GM12874 (cell line): ENCODE data around the gene PDLIM1.

Experiments used
- TF ChIP-seq, protein P1 (sequence below): IDR thresholded peaks from 2 replicates; pipeline ENCODE4 v1.5.1; 2011; ENCODE audit warnings: low read depth, mild to moderate bottlenecking, control low read depth, low read length, moderate library complexity; ENCODE audit not compliant: insufficient read depth

The PDLIM1 gene

DNA sequence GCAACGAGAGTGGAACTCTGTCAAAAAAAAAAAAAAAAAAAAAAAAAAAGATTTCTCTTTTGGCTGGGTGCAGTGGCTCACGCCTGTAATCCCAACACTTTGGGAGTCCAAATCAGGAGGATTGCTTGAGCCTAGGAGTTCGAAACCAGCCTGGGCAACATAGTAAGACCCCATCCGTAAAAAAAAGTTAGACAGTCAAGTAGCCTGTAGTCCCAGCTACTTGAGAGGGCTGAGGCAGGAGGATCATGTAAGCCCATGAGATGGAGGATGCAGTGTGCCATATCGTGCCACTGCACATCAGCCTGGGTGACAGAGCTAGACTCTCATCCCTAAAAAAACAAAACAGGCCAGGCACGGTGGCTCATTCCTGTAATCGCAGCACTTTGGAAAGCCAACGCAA is 25.2 kb downstream of the PDLIM1 start:
- TF ChIP-seq, protein P1, sequence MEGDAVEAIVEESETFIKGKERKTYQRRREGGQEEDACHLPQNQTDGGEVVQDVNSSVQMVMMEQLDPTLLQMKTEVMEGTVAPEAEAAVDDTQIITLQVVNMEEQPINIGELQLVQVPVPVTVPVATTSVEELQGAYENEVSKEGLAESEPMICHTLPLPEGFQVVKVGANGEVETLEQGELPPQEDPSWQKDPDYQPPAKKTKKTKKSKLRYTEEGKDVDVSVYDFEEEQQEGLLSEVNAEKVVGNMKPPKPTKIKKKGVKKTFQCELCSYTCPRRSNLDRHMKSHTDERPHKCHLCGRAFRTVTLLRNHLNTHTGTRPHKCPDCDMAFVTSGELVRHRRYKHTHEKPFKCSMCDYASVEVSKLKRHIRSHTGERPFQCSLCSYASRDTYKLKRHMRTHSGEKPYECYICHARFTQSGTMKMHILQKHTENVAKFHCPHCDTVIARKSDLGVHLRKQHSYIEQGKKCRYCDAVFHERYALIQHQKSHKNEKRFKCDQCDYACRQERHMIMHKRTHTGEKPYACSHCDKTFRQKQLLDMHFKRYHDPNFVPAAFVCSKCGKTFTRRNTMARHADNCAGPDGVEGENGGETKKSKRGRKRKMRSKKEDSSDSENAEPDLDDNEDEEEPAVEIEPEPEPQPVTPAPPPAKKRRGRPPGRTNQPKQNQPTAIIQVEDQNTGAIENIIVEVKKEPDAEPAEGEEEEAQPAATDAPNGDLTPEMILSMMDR, result no peak

DNA sequence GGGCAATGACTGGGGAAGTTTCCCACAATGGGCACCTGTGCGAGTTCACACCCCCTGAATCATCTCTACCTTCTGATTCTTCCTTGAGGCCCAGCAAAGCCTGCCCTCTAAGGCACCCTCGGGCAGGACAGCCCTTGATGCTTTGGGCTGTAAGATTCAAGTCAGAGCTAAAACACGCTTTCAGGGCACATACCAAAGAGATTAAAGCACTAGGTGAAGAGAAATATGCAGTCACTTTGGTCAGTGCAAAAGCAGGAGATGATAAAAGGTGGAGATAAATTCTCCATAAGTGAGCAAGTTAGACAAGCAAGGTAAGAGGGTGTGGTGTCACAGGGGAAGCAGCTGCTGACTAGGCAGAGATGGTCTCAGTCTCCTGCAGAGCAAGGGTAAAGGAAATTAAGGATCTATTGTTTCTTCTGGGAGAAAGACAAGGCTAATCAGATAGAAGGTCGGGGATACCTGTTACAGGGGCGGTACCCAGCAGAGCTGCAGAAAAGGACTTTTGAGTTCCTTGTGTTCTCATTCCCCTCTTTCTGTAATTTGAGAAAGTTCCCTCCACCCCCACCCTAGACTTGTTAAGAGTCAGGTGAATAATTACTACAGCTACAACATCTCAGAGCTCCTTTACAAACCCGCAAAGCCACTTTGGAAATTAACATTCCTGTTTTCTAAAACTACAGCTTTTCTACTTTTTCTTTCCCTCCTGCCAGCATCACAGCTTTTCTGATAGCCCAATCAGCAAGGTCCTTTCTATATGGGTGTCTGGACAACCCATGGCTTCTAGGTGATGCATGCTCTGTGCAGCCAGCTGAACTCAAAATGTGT is 26.4 kb downstream of the PDLIM1 start:
- TF ChIP-seq, protein P1, result no peak

DNA sequence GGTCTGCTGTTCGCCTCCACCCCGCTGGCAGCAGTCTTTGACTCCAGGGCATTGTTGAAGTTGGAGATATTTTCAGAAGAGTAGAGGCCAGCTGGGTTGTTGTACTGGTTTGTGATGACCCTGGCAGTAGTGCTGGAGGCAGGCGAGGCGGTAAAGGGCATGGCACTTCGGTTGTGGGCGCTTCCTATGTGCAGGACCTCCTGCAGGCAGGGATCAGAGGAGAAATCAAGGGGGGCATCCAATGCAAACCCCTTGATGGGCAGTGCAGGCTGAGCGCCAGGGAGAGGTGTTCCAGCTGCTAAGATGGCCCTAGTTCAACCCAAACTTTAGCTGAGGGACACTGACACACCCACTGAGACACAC is 27.0 kb downstream of the PDLIM1 start:
- TF ChIP-seq, protein P1, result no peak

DNA sequence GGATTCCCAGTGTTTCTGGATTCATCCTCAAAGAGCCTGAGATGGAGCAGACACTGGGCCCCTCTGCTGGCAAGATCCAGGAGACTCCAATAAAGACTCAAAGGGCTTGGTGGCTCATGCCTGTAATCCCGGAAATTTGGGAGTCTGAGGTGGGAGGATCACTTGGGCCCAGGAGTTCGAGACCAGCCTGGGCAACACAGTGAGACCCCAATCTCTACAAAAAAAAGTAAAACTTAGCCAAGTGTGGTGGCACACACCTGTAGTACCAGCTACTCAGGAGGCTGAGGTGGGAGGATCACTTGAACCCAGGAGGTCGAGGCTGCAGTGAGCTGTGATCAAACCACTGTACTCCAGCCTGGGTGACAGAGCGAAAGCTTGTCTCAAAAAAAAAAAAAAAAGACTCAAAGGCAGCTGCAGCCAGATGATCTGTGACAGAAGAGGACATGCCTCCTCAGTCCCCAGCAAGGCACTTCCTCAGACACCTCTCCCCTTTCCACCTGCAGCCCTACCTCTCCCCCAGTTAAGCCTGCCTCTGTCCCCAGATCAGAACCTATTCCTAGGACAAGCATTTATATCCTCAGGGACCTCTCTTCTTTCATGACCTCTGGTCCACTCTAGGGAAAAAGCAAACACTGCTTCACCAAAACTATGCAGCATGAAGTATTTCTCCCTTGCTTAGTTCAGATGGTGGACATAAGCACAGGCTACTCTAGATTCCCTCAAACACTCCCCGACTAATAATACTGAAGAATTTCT is 27.9 kb downstream of the PDLIM1 start:
- TF ChIP-seq, protein P1, result no peak

DNA sequence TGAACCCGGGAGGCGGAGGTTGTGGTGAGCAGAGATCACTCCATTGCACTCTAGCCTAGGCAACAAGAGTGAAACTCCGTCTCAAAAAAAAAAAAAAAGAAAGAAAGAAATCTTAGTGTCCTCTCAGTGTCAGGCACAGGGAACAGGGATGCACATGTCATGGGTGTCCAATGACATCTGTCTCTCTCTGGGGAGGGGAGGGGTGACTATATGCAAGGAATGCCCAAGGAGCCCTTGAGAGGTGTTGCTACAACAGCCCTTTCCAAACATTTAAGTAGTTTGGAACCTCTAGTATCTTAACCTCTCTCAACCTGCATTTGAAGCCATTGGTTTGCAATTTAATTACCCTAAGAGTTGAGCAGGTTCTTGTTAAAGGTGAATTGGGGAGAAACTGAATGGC is 28.9 kb downstream of the PDLIM1 start:
- TF ChIP-seq, protein P1, result no peak

DNA sequence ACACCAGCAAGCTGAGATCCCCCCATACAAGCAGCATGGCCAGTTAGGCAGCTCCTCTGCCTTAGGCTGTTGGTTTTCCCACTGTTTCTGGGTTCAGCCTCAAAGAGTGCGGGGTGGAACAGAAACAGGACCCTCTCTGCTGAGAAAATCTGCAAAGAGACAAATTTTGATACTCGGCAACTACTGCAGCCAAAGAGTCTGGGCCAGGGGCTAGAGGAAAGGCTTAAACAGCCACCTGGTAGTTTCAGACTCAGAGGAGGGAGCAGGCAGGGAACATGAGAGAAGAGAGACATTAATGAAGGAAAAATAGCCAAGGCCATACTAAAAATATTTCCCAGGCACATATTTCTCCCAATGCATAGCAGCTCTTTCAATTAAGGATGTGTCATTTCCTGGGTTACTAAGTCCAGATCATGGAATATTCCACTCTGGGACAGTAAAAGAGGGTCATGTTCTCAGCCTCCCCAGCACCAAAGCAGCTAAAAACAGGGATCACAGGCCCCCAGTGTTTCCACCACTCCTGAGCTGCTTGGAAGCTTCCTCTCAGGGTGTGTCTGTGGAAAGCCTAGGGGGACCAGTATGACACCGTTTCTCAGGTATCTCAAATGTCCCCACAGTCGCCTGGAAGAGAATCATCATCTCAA is 29.8 kb downstream of the PDLIM1 start:
- TF ChIP-seq, protein P1, result no peak

DNA sequence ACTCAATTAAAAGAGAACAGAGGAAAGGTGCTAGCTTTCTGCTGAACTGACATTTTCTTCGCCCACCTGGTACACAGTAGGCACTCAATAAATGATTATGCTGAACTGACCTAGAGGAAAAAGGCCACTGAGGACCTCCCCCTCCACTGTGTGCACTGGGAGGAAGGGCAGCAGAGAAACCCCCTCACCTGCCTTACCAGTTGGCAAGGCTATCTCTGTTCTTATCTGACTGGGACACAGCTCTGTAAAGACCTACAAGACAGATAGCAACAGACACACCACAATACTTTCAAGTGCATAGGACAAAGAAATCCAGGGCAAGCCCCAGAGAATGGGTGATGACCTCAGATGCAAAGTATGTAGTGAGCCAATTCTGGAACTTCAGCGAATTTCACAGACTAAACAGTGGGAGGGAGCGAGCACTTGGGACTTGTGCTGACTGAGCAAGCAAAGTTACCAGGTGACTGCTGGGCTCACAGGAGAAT is 30.4 kb downstream of the PDLIM1 start:
- TF ChIP-seq, protein P1, result no peak
